Hepatocyte (in vitro differentiated cells): ENCODE measurements around the gene TUBGCP5. TPM values are rescaled to one million over a fixed set of nuclear protein-coding genes. Genes with fewer than 3 reads are reported as not detected.

ENCODE experiments used
- DNase-seq: peaks from one replicate; pipeline ENCODE4 v3.0.0-alpha.2; 2016; ENCODE audit warnings: low spot score
- H2AFZ ChIP-seq: fragments of 200-600 bp; sonication (generic); 2 replicates; pipeline ENCODE4 v1.6.0; 2016; ENCODE audit warnings: antibody characterized with exemption, mild to moderate bottlenecking
- H3K27ac ChIP-seq: fragments of 200-600 bp; sonication (generic); 2 replicates; pipeline ENCODE4 v1.5.1; 2016; ENCODE audit warnings: mild to moderate bottlenecking
- H3K27me3 ChIP-seq: fragments of 200-600 bp; sonication (generic); 2 replicates; pipeline ENCODE4 v1.6.1; 2016
- H3K36me3 ChIP-seq: fragments of 200-600 bp; sonication (generic); replicated peaks from 2 replicates; pipeline ENCODE4 v1.5.1; 2016; ENCODE audit warnings: low read depth; ENCODE audit not compliant: insufficient read depth
- H3K4me1 ChIP-seq: fragments of 200-600 bp; sonication (generic); 2 replicates; pipeline ENCODE4 v1.5.1; 2016; ENCODE audit warnings: mild to moderate bottlenecking, moderate library complexity; ENCODE audit not compliant: insufficient read depth
- H3K4me2 ChIP-seq: fragments of 200-600 bp; sonication (generic); 2 replicates; pipeline ENCODE4 v1.6.0; 2016
- H3K4me3 ChIP-seq: fragments of 200-600 bp; sonication (generic); 2 replicates; pipeline ENCODE4 v1.5.1; 2016; ENCODE audit warnings: mild to moderate bottlenecking
- H3K79me2 ChIP-seq: fragments of 200-600 bp; sonication (generic); 2 replicates; pipeline ENCODE4 v1.6.0; 2017; ENCODE audit warnings: mild to moderate bottlenecking
- H3K9me2 ChIP-seq: fragments of 200-600 bp; sonication (generic); replicated peaks from 2 replicates; pipeline ENCODE4 v1.6.0; 2017; ENCODE audit warnings: mild to moderate bottlenecking; ENCODE audit not compliant: insufficient read depth
- H3K9me3 ChIP-seq: fragments of 200-600 bp; sonication (generic); 2 replicates; pipeline ENCODE4 v1.5.1; 2016; ENCODE audit warnings: low read depth, mild to moderate bottlenecking
- H4K20me1 ChIP-seq: fragments of 200-600 bp; sonication (generic); 2 replicates; pipeline ENCODE4 v1.6.0; 2016; ENCODE audit warnings: mild to moderate bottlenecking; ENCODE audit not compliant: insufficient read depth, poor library complexity, severe bottlenecking
- EZH2 ChIP-seq: fragments of 200-600 bp; sonication (generic); IDR thresholded peaks from 2 replicates; pipeline ENCODE4 v1.6.1; 2016; ENCODE audit warnings: antibody characterized with exemption, mild to moderate bottlenecking, borderline replicate concordance
- EZH2phosphoT487 ChIP-seq: fragments of 200-600 bp; sonication (generic); IDR thresholded peaks from one replicate; pipeline ENCODE4 v1.6.1; 2018; ENCODE audit warnings: antibody characterized with exemption, mild to moderate bottlenecking, low read depth, moderate library complexity; ENCODE audit not compliant: unreplicated experiment, severe bottlenecking
- WGBS: methylation state at CpG from one replicate; pipeline ENCODE4 v1.1.6; 2016; ENCODE audit warnings: low lambda C conversion rate; ENCODE audit errors: missing lambda C conversion rate; 5-methylcytosine and 5-hydroxymethylcytosine counted together
- polyA plus RNA-seq: library from polyadenylated mRNA; unstranded; fragments of >200 nt; fragmentation: Nextera tagmentation; extraction: Ambion mirVana; gene quantifications from 2 replicates; pipeline ENCODE4 v1.2.1, GENCODE V29; 2016
- total RNA-seq: library from RNA; depleted of rRNA; stranded (reverse); fragments of >200 nt; gene quantifications from 2 replicates; pipeline ENCODE4 v1.2.3, GENCODE V29; 2014
- TF ChIP-seq, protein P1 (sequence below): fragments of 200-600 bp; sonication (generic); IDR thresholded peaks from 2 replicates; pipeline ENCODE4 v1.5.1; 2016; ENCODE audit warnings: antibody characterized with exemption, mild to moderate bottlenecking; ENCODE audit not compliant: poor library complexity

The TUBGCP5 gene
- total and polyA plus RNA-seq, 2 experiments from 2014 or later = 9.6 to 29.4 TPM

DNA sequence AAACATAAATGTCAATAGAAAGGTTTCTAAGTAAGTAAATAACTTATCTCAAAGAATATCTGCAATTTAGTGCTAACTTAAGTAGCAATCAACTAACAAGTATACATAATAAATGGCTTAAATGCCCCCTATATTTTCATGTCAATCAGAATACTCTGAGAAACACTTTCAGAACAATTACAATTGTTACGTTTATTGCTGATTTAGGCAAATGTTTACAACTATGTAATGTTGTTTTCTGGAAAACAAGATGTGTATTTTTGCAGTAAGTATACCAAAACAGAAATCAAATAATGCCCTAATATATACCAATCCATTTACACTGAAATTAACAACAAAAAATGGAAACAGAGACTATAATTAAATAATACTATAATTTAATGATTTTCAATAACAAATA, 13.2 kb downstream of the TUBGCP5 start:
- no peaks in the 10 kb centered on the region for H3K4me1 ChIP-seq
- no peak for DNase-seq
- H3K4me3 ChIP-seq = no peak overlapping the region
- no peaks in the 10 kb centered on the region for H3K9me2 ChIP-seq
- no peak overlapping the region for H2AFZ ChIP-seq
- no peak overlapping the region for H3K27ac ChIP-seq
- 91% methylated on average over 1 of the region's 1 CpG for WGBS
- H4K20me1 ChIP-seq = no peaks in the 10 kb centered on the region
- H3K27me3 ChIP-seq = no peaks in the 10 kb centered on the region
- H3K79me2 ChIP-seq = no peaks in the 10 kb centered on the region
- H3K4me2 ChIP-seq = no peak overlapping the region
- H3K9me3 ChIP-seq = no peaks in the 10 kb centered on the region
- no peaks in the 10 kb centered on the region for H3K36me3 ChIP-seq
- TF ChIP-seq EZH2 (no peak), EZH2phosphoT487 (no peak)
- TF ChIP-seq, protein P1, sequence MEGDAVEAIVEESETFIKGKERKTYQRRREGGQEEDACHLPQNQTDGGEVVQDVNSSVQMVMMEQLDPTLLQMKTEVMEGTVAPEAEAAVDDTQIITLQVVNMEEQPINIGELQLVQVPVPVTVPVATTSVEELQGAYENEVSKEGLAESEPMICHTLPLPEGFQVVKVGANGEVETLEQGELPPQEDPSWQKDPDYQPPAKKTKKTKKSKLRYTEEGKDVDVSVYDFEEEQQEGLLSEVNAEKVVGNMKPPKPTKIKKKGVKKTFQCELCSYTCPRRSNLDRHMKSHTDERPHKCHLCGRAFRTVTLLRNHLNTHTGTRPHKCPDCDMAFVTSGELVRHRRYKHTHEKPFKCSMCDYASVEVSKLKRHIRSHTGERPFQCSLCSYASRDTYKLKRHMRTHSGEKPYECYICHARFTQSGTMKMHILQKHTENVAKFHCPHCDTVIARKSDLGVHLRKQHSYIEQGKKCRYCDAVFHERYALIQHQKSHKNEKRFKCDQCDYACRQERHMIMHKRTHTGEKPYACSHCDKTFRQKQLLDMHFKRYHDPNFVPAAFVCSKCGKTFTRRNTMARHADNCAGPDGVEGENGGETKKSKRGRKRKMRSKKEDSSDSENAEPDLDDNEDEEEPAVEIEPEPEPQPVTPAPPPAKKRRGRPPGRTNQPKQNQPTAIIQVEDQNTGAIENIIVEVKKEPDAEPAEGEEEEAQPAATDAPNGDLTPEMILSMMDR = no peak

DNA sequence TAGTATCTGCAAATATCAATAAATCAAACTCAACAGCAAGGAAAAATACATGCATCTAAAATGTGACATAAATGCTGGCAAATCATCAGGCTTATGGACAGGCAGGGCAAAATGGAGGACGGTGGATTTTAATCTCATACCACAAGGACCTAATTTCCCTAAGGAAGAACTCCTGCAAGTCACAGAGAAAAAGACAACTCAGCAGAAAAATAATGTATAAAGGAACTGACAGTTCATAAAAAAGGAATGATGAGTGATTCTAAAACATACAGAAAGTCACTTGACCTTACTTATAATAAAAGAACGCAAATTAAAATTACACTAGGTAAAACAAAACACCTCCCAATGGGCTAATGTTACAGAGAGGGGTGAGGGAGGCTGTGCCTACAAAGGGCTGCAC, 17.2 kb downstream of the TUBGCP5 start:
- Histone ChIP-seq H2AFZ (no peak overlapping the region), H3K27ac (no peak overlapping the region), H3K4me1 (no peaks in the 10 kb centered on the region), H3K4me3 (no peak overlapping the region), H3K36me3 (no peaks in the 10 kb centered on the region), H3K9me3 (no peaks in the 10 kb centered on the region), H3K9me2 (no peaks in the 10 kb centered on the region), H3K4me2 (no peak overlapping the region), H4K20me1 (no peaks in the 10 kb centered on the region), H3K27me3 (no peaks in the 10 kb centered on the region), H3K79me2 (no peaks in the 10 kb centered on the region)
- TF ChIP-seq EZH2phosphoT487 (no peak), EZH2 (no peak)
- TF ChIP-seq, protein P1 = no peak
- 91% methylated on average over 2 of the region's 2 CpGs for WGBS
- no peak for DNase-seq

DNA sequence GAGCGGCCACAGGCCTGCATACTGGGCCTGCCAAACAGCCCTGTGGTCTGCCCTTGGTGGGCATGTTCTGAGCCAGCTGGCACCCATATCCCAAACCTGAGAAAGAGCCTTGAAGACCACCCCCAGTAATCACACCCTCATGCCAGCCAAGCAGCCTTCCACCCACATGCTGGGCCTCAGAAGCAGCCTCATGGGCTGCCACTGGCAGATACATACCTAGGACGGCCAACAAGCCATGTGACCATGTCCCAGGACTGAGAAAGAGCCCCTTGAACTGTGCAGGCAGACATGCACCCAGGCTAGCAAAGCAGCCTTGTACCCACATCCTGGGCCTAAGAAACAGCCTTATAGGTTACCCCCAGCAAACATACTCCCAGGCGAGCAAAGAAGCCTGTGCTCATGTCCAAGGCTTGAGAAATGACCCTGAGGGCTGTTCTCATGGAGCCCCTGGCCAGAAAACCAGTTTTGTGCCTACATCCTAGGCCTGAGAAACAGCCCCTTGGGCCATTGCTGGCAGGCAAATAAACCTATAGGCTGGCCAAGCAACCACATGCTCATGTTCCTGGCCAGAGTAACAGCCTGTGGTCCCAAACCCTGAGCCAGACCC, 24.9 kb downstream of the TUBGCP5 start:
- Histone ChIP-seq H3K9me2 (no peaks in the 10 kb centered on the region), H3K4me2 (no peak overlapping the region), H3K4me1 (no peaks in the 10 kb centered on the region), H2AFZ (no peak overlapping the region), H3K4me3 (no peak overlapping the region), H3K27ac (no peak overlapping the region), H3K9me3 (no peaks in the 10 kb centered on the region), H3K79me2 (no peaks in the 10 kb centered on the region), H3K27me3 (no peaks in the 10 kb centered on the region), H3K36me3 (no peaks in the 10 kb centered on the region), H4K20me1 (no peaks in the 10 kb centered on the region)
- DNase-seq = no peak
- no peak for TF ChIP-seq EZH2phosphoT487
- TF ChIP-seq EZH2 = no peak
- TF ChIP-seq, protein P1 = no peak
- WGBS = 90% methylated on average over 3 of the region's 3 CpGs
